Activated naive CD8-positive, alpha-beta T cell treated with anti-CD3 and anti-CD28 coated beads, Interleukin-2, amount 10 ng/mL, durations not matched to agents 7 days and 5 days (primary cell): Measurements from ENCODE around the gene WASF1. TPM values are rescaled to one million over a fixed set of nuclear protein-coding genes. Genes with fewer than 3 reads are reported as not detected.
"Not testable (repeated sequence)": the region's sequence is repeated elsewhere in the genome, so short reads cannot be mapped to it uniquely, and the experiment has no call there.

Experiments
- ATAC-seq: fragments of 150-1000 bp; cut with Tn5 transposase; one replicate; pipeline ENCODE4 v1.10.0; 2021; ENCODE audit warnings: low read depth, moderate library complexity
- POLR2A ChIA-PET: fragments of 350-600 bp; sonication (Branson Sonifier 250); formaldehyde crosslinking; loops from one replicate; lab custom pipeline; 2021; ENCODE audit warnings: antibody characterized with exemption; lab: Charles Lee
- DNase-seq: peaks from one replicate; pipeline ENCODE4 v3.0.0; 2021
- H3K27ac Mint-ChIP-seq: one replicate; pipeline ENCODE4 v1.8.0; 2022; ENCODE audit warnings: mild to moderate bottlenecking, mixed read lengths
- H3K27me3 Mint-ChIP-seq: one replicate; pipeline ENCODE4 v1.8.0; 2022; ENCODE audit warnings: mild to moderate bottlenecking, moderate library complexity, mixed read lengths
- H3K36me3 Mint-ChIP-seq: one replicate; pipeline ENCODE4 v1.8.0; 2021; ENCODE audit warnings: mild to moderate bottlenecking, mixed read lengths
- H3K4me1 Mint-ChIP-seq: one replicate; pipeline ENCODE4 v1.8.0; 2021; ENCODE audit warnings: mixed read lengths
- H3K4me3 Mint-ChIP-seq: one replicate; pipeline ENCODE4 v1.8.0; 2022; ENCODE audit warnings: mild to moderate bottlenecking, moderate library complexity, mixed read lengths
- H3K9me3 Mint-ChIP-seq: one replicate; pipeline ENCODE4 v1.8.0; 2021; ENCODE audit warnings: mixed read lengths
- total RNA-seq, 2 experiments: library from RNA; stranded (reverse); gene quantifications; one replicate each; pipeline ENCODE4 v1.2.3, GENCODE V29; 2021

WASF1 gene
- total RNA-seq, 2 experiments from 2014 or later, result 0.72 to 1.1 TPM

DNA sequence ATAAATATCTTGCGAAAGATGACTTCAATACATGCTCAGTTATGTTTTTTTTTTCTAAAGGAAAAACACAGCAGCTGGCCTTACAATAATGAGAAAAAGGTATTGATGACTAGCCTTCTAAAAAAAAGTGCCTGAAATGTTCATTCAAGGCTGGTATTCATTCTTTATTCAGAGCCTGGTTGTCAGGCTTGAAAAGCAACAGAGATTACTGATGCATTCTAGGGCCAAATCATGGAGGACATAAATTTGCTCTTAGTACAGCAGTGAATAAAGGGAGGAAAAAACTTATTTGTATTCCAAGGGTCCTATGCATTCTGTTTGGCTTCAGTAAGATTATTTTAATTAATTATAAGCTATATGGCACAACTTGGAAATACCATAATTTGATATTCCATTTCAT, 83.5 kb downstream of the WASF1 start:
- Mint-ChIP-seq H3K4me1 (no peaks in the 10 kb centered on the region), H3K4me3 (no peak overlapping the region), H3K36me3 (no peaks in the 10 kb centered on the region), H3K27ac (no peak overlapping the region), H3K9me3 (no peaks in the 10 kb centered on the region), H3K27me3 (peaks cover 3% of the 10 kb centered on the region)
- no peak for DNase-seq
- no peak for ATAC-seq
- POLR2A ChIA-PET, result no interaction called here

DNA sequence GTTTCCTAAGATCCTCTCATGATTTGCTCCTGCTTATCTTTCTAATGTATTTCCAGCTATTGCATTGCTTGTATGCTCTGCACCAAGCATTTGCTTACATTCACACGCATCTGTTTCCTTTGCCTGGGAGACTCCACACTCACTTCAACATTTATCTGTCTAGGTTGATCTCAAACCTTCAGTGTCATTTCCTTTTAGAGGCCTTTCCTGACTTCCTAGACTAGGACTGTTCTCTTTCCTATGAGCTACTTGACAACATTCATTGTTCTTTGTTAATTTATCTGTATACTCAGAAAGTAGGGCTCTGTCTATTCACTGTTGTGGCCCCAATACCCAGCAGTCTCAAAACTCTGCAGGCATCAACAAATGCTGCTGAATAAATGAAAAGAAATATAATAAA, 84.4 kb downstream of the WASF1 start:
- Mint-ChIP-seq H3K4me3 (no peak overlapping the region), H3K36me3 (no peaks in the 10 kb centered on the region), H3K27me3 (peaks cover 3% of the 10 kb centered on the region), H3K4me1 (no peaks in the 10 kb centered on the region), H3K9me3 (no peaks in the 10 kb centered on the region), H3K27ac (no peak overlapping the region)
- POLR2A ChIA-PET, result no interaction called here
- ATAC-seq (no peak), DNase-seq (no peak)

DNA sequence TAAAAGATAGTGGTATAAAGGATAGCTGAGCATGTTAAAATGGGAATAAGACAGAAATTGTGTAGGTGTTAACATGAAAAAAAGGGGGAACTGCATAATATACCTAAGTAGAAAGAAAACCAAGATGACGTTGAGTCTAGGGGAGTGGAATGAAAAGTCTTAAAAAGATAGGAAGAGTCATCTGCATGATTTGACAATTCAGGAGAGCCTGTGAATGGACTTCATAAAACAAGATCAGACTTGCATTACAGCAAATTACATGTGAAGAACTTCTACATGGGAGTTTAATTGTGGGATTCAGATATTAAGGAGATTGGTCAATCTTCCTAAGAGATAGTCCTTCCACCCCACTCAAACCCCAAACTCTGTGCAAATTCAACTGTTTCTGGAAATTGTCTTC, 85.5 kb downstream of the WASF1 start:
- POLR2A ChIA-PET, result no interaction called here
- no peak overlapping the region for H3K27ac Mint-ChIP-seq
- no peak for DNase-seq
- no peaks in the 10 kb centered on the region for H3K9me3 Mint-ChIP-seq
- H3K36me3 Mint-ChIP-seq, result no peaks in the 10 kb centered on the region
- no peaks in the 10 kb centered on the region for H3K4me1 Mint-ChIP-seq
- H3K4me3 Mint-ChIP-seq, result no peak overlapping the region
- no peak for ATAC-seq
- peaks cover 3% of the 10 kb centered on the region for H3K27me3 Mint-ChIP-seq

DNA sequence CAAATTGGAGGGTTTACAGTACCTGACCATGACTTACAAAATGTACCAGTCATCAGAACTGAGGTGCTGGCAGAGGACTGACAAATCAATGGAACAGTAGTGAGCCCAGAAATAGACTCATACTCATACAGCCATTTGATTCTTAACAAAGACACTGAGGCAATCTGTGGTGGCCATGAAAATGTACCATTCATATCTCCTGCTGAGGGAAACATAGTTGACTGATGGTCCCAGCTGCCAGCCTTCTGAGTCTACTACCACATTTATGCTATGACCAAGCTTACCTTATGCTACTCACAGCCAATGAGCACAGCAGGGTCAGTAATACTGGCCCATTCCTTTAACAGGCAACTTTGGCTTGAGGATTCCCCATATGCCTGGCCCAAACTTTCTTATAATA, 88.6 kb downstream of the WASF1 start:
- Mint-ChIP-seq H3K36me3 (no peaks in the 10 kb centered on the region), H3K4me3 (no peak overlapping the region), H3K27ac (no peak overlapping the region), H3K4me1 (no peaks in the 10 kb centered on the region), H3K27me3 (peaks cover 5% of the 10 kb centered on the region), H3K9me3 (no peaks in the 10 kb centered on the region)
- ATAC-seq (no peak), DNase-seq (no peak)
- POLR2A ChIA-PET, result no interaction called here

DNA sequence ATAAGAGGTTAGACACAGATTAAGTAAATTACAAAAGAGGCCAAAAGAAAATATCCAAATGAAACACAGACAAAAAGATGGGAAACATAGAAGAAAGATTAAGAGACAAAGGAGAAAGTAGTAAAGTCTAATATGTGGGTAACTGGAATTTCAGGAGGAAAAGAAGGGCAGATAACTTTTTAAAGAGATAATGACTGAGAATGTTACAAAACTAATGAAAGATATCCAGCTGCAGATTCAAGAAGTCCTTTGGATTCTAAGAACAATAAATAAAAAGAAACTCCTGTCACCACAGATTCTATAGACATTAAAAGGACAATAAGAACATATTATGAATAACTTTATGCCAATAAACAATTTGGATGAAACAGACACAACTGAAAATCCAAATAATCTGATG, 90.1 kb downstream of the WASF1 start:
- H3K4me1 Mint-ChIP-seq, result no peaks in the 10 kb centered on the region
- no peaks in the 10 kb centered on the region for H3K36me3 Mint-ChIP-seq
- peaks cover 5% of the 10 kb centered on the region for H3K27me3 Mint-ChIP-seq
- POLR2A ChIA-PET, result no interaction called here
- no peak for ATAC-seq
- H3K27ac Mint-ChIP-seq, result no peak overlapping the region
- H3K4me3 Mint-ChIP-seq, result no peak overlapping the region
- no peaks in the 10 kb centered on the region for H3K9me3 Mint-ChIP-seq
- no peak for DNase-seq

DNA sequence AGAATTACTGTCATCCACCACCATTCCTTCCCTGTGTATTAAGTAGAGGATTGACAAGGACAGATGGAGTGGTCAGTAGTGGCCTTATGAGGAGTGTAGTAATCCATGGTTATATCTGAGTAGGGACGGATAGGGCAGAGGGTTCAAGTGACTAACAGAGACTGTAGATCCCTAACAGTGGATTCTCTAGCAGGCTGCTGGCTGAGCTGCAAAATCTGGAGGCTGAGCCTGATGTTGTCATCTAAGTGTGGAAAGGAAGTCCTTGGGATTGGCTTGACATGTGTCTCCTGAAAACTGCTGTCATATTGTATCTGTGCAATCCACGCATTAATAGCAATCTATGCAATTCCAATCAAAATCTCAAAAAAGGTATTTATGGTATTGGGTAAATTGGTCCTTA, 94.2 kb downstream of the WASF1 start:
- no peak for ATAC-seq
- peaks cover 2% of the 10 kb centered on the region for H3K27me3 Mint-ChIP-seq
- POLR2A ChIA-PET, result no interaction called here
- no peak for DNase-seq
- no peaks in the 10 kb centered on the region for H3K4me1 Mint-ChIP-seq
- no peak overlapping the region for H3K4me3 Mint-ChIP-seq
- no peak overlapping the region for H3K27ac Mint-ChIP-seq
- H3K36me3 Mint-ChIP-seq, result no peaks in the 10 kb centered on the region
- no peaks in the 10 kb centered on the region for H3K9me3 Mint-ChIP-seq

DNA sequence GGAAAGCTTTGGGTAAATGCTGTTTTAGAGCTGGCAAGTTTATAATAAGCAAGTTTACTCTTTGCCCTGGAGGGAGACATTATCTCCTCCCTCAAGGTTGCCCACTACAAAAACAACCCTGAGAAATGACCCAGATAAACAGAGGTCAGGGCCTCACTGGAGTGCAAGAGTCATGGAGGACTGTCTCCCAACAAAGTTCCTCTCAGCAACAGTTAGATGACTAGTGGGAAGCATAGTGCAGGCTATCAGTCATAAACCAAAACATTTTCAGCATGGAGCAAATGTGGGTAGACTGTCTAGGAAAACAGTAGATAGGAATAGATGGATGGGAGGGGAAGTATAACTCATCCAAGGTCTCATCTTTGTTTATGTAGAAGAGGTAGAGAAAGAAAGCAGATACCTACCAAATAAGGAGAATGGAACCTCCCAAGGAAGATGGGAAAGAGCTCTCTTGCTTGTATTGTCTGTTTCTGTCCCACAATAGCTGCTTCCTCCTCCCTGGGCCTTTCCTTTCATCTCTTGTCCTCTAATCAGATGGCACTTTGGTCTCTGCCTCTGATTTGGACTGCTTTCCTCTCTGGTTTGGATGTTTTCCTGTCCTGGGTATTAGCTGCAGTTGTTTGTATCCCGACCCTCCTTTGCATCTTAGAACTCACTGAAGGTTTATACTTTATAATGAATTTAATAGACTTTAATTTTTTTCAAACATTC, 95.4 kb downstream of the WASF1 start:
- POLR2A ChIA-PET, result no interaction called here
- H3K27ac Mint-ChIP-seq, result no peak overlapping the region
- no peak overlapping the region for H3K4me3 Mint-ChIP-seq
- H3K27me3 Mint-ChIP-seq, result peaks cover 4% of the 10 kb centered on the region
- no peaks in the 10 kb centered on the region for H3K9me3 Mint-ChIP-seq
- no peak for ATAC-seq
- H3K4me1 Mint-ChIP-seq, result no peaks in the 10 kb centered on the region
- DNase-seq, result no peak
- no peaks in the 10 kb centered on the region for H3K36me3 Mint-ChIP-seq

DNA sequence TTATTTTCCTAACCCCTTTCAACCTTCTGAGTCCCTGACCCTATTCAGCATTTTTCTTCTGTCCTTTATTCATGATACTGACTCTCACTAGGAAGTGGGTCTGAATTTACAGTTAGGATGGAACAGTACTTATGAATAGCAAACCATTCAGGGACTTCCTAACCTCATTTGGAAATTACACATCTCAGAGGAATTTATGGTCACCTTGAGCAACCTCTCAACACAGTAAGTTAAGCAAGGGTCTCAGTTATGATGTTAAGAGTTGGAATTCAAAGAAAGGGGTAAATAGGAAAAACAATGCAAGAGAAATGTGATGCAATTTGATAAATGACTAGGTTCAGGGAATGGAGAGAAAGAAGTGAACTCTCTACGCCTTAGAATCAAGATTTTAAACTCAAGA, 104.1 kb downstream of the WASF1 start:
- DNase-seq (no peak), ATAC-seq (no peak)
- peaks cover 12% of the 10 kb centered on the region for H3K27me3 Mint-ChIP-seq
- no peaks in the 10 kb centered on the region for H3K36me3 Mint-ChIP-seq
- H3K4me3 Mint-ChIP-seq, result no peak overlapping the region
- no peak overlapping the region for H3K27ac Mint-ChIP-seq
- POLR2A ChIA-PET, result no interaction called here
- no peaks in the 10 kb centered on the region for H3K9me3 Mint-ChIP-seq
- no peaks in the 10 kb centered on the region for H3K4me1 Mint-ChIP-seq

DNA sequence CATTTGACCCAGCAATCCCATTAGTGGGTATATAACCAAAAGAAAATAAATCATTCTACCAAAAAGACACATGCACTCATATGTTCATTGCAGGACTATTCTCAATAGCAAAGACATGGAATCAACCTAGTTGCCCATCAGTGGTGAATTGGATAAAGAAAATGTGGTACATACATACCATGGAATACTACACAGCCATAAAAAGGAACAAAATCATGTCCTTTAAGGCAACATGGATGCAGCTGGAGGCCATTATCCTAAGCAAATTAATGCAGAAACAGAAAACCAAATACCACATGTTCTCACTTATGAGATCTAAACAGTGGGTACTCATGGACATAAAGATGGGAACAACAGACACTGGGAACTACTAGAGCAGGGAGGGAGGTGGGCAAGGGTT, 106.0 kb downstream of the WASF1 start:
- DNase-seq, POLR2A ChIA-PET: not testable (repeated sequence)

DNA sequence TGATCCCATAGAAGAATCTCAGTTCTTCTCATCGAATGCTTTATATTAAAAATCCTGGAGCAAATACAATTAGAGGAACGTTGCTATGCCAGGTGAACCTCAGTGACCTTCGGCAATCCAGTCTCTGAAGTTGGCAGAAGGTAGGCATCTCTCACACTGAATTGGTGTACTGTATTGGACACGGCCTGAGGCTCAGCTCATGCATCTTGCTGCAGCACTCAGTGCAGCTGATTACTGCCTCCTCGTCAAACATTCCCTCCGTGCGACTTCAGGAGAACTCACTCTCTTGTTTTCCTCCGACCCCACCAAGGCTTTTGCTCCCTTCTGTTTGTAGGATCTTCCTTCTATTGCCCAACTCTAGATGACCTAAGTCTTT, 110.9 kb downstream of the WASF1 start:
- no peaks in the 10 kb centered on the region for H3K9me3 Mint-ChIP-seq
- ATAC-seq (no peak), DNase-seq (no peak)
- H3K27me3 Mint-ChIP-seq, result peaks cover 39% of the 10 kb centered on the region
- H3K4me1 Mint-ChIP-seq, result peaks cover 5% of the 10 kb centered on the region
- H3K27ac Mint-ChIP-seq, result no peak overlapping the region
- POLR2A ChIA-PET, result no interaction called here
- no peak overlapping the region for H3K4me3 Mint-ChIP-seq
- H3K36me3 Mint-ChIP-seq, result no peaks in the 10 kb centered on the region

More for the DNA sequence above, 106.0 kb downstream of the WASF1 start:
- not testable (repeated sequence) for H3K4me3 Mint-ChIP-seq, ATAC-seq, H3K36me3 Mint-ChIP-seq, H3K4me1 Mint-ChIP-seq, H3K9me3 Mint-ChIP-seq, H3K27ac Mint-ChIP-seq
- peaks cover 14% of the 10 kb centered on the region for H3K27me3 Mint-ChIP-seq

DNA sequence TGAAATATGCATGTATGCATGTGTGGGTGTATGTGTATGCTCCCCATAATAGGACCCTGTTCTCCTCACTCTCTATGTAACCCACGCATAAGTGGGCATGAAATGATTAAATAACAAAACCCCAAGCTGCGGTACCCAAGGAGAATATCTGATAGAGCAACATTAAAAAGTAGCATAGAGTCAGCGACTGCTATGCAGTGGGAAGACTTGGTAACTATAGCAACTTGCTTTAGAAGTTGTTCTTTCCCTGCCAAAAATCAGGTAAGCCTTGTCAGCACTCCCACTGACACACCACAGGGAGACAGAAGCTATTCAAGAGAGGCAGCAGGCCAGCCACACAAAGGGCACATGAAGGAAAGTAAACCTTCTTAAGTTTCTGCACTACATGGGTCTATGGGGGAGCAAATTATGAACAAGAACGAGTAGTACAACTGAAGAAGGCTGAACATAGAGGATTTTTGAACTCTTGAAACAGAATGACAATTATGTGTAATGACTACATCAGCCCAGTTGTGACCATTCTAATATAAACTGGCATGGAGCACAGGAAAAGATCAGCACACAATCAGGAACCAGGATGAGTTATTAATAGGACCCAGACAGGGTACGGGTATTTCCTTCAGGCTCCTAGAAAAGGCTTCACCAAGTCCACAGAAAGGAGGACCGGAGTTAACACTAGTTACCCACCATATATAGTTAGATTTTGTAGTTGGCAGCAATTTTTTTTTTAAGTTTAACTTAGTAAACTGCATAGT, 111.5 kb downstream of the WASF1 start:
- H3K4me1 Mint-ChIP-seq, result peaks cover 7% of the 10 kb centered on the region
- POLR2A ChIA-PET, result no interaction called here
- peaks cover 42% of the 10 kb centered on the region for H3K27me3 Mint-ChIP-seq
- no peaks in the 10 kb centered on the region for H3K9me3 Mint-ChIP-seq
- H3K4me3 Mint-ChIP-seq, result no peak overlapping the region
- no peak overlapping the region for H3K27ac Mint-ChIP-seq
- DNase-seq, result no peak
- no peaks in the 10 kb centered on the region for H3K36me3 Mint-ChIP-seq
- no peak for ATAC-seq

DNA sequence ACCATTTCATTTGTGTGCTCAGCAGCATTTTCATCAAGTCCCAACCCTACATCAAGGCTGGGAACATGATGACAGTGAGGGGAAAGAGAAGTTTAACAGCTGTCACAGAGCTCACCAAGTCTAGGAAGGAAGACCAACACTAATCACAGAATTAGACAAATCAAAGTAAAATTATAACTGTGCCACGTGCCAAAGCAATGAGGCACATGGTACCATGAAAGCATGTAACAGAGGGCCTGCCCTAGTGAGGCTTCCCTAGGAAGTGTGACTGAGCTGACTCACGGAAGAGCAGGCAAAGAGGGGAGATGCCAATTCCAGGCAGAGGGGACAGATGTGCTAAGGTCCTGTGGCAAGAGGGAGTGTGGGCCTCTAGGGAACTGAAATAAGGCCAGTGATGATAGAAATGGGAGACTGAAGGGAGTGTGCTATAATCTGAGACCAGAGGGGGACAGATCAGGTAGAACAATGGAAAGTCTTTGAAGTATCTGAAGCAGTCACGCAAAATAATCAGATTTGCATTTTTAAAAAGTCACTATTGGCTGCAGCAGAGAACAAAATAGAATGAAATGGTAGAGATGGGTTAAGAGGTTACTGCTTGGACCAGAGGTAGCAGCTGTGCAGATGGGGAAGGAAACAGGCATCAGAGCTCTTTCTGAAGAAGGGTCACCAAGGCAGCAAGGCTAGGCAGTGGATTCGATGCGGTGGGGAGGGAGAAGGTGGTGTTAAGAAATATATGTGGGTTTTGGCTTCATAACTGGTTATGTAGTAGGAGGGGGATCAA, 114.5 kb downstream of the WASF1 start:
- POLR2A ChIA-PET, result no interaction called here
- no peaks in the 10 kb centered on the region for H3K9me3 Mint-ChIP-seq

DNA sequence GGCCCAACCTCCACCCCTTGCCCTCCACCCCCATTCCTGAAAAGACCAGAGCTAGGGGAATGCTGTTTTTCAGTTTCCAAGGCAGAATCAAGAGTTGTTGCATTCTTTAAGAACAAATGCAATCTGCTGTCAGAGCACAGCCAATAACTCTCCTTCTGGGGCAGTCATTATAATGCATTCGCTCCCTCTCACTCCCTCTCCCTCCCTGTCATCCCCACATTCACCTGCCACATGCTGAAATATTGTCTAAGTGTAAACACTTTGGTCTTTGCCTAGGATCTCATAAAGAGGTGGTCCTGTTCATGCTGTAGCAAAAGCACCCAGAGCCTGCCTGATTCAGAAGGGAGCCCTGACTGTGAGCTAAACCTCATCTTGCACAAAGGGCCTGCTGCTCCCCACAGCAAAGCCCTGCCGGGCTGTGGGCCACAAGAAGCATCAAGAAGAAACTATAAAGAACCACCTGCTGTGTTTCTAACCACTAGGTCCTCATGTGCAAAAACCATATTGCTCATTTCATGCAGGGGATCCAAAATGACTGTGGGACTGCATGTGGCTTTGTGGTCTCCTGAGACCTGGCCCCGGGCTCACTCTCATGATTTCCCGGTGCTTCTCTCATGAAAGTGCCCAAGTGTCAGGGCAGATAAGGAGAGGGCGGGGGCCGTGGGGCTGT, 115.7 kb downstream of the WASF1 start:
- Mint-ChIP-seq H3K27me3 (peaks cover 68% of the 10 kb centered on the region), H3K36me3 (no peaks in the 10 kb centered on the region), H3K9me3 (no peaks in the 10 kb centered on the region), H3K4me3 (peak overlapping the region; percentile 4), H3K4me1 (peaks cover 9% of the 10 kb centered on the region), H3K27ac (no peak overlapping the region)
- POLR2A ChIA-PET, result interaction anchor here (0.9 kb wide), 1 partner anchor 24 kb away, joined by 3 read pairs; no protein-coding TSS in a partner anchor
- ATAC-seq, result peak; percentile 93
- DNase-seq, result no peak

More for the DNA sequence above, 114.5 kb downstream of the WASF1 start:
- DNase-seq (no peak), ATAC-seq (no peak)
- Mint-ChIP-seq H3K27ac (no peak overlapping the region), H3K27me3 (peaks cover 59% of the 10 kb centered on the region), H3K4me3 (no peak overlapping the region), H3K36me3 (no peaks in the 10 kb centered on the region), H3K4me1 (peaks cover 9% of the 10 kb centered on the region)
